GM18519 (cell line): ENCODE data around the gene OR10C1.

Experiments used
- ATAC-seq: cut with Tn5 transposase; IDR thresholded peaks from one replicate; pipeline ENCODE4 v1.9.1; 2021; ENCODE audit warnings: mild to moderate bottlenecking, moderate library complexity; ENCODE audit not compliant: unreplicated experiment, low FRiP score

The OR10C1 gene

GRCh38 chr6:29474996-29475395, 35.9 kb downstream of the OR10C1 start:
- no peak for ATAC-seq

- no peak for ATAC-seq
Observed at GRCh38 chr6:29477923-29478450, 38.9 kb downstream of the OR10C1 start.

GRCh38 chr6:29478740-29479139, 39.6 kb downstream of the OR10C1 start:
- ATAC-seq: no peak

GRCh38 chr6:29479560-29479959, 40.5 kb downstream of the OR10C1 start:
- no peak for ATAC-seq

GRCh38 chr6:29483186-29483585, 44.1 kb downstream of the OR10C1 start:
- ATAC-seq: no peak

GRCh38 chr6:29483735-29484134, 44.6 kb downstream of the OR10C1 start:
- ATAC-seq: no peak

GRCh38 chr6:29486577-29486976, 47.5 kb downstream of the OR10C1 start:
- no peak for ATAC-seq

- ATAC-seq: no peak
Observed at GRCh38 chr6:29487131-29487530, 48.0 kb downstream of the OR10C1 start.

GRCh38 chr6:29487660-29488059, 48.6 kb downstream of the OR10C1 start, which contains the start of gene MAS1L:
MAS1L (minus strand) TSS chr6:29487956; CDS start chr6:29487902, 54 bp downstream.
- ATAC-seq: no peak

GRCh38 chr6:29488874-29489273, 49.8 kb downstream of the OR10C1 start:
- no peak for ATAC-seq

GRCh38 chr6:29489286-29489685, 50.2 kb downstream of the OR10C1 start:
- no peak for ATAC-seq

GRCh38 chr6:29490055-29490454, 50.9 kb downstream of the OR10C1 start:
- ATAC-seq: no peak

GRCh38 chr6:29490552-29490951, 51.4 kb downstream of the OR10C1 start:
- no peak for ATAC-seq
